GM23338 (cell line): ENCODE data around the gene PTK6. TPM values are rescaled to one million over a fixed set of nuclear protein-coding genes. Genes with fewer than 3 reads are reported as not detected.

Experiments used
- ATAC-seq: fragments of 200-7000 bp; cut with Tn5 transposase; 3 replicates; pipeline ENCODE4 v1.9.1; 2020
- DNase-seq: peaks from one replicate; pipeline ENCODE4 v3.0.0-alpha.2; 2015; ENCODE audit warnings: low spot score
- H2AFZ ChIP-seq: fragments of 200-600 bp; sonication (generic); 2 replicates; pipeline ENCODE4 v1.8.0; 2016; ENCODE audit warnings: antibody characterized with exemption, mild to moderate bottlenecking, moderate library complexity
- H3F3A ChIP-seq: fragments of 200-600 bp; sonication (generic); replicated peaks from 2 replicates; pipeline ENCODE4 v1.8.0; 2017; ENCODE audit warnings: antibody characterized with exemption, mixed run types, low read depth
- H3K27ac ChIP-seq: fragments of 200-600 bp; sonication (generic); 2 replicates; pipeline ENCODE4 v1.6.1; 2016; ENCODE audit warnings: low read depth
- H3K27me3 ChIP-seq: fragments of 200-600 bp; sonication (generic); 2 replicates; pipeline ENCODE4 v1.8.0; 2016; ENCODE audit warnings: mild to moderate bottlenecking, mixed run types, moderate library complexity; ENCODE audit not compliant: insufficient read depth
- H3K36me3 ChIP-seq: fragments of 200-600 bp; sonication (generic); 2 replicates; pipeline ENCODE4 v1.8.0; 2016; ENCODE audit warnings: mild to moderate bottlenecking; ENCODE audit not compliant: insufficient read depth
- H3K4me1 ChIP-seq: fragments of 200-600 bp; sonication (generic); 2 replicates; pipeline ENCODE4 v1.8.0; 2016; ENCODE audit warnings: mild to moderate bottlenecking, moderate library complexity; ENCODE audit not compliant: insufficient read depth
- H3K4me2 ChIP-seq: fragments of 200-600 bp; sonication (generic); 2 replicates; pipeline ENCODE4 v1.7.1; 2017; ENCODE audit warnings: mixed run types
- H3K4me3 ChIP-seq: fragments of 200-600 bp; sonication (generic); 2 replicates; pipeline ENCODE4 v1.6.1; 2016; ENCODE audit warnings: mixed run types
- H3K79me2 ChIP-seq: fragments of 200-600 bp; sonication (generic); replicated peaks from 2 replicates; pipeline ENCODE4 v1.8.0; 2017; ENCODE audit warnings: mild to moderate bottlenecking; ENCODE audit not compliant: insufficient read depth
- H3K9me2 ChIP-seq: fragments of 200-600 bp; sonication (generic); 2 replicates; pipeline ENCODE4 v1.8.0; 2017; ENCODE audit not compliant: insufficient read depth
- H4K20me1 ChIP-seq: fragments of 200-600 bp; sonication (generic); replicated peaks from 2 replicates; pipeline ENCODE4 v1.8.0; 2017; ENCODE audit warnings: mild to moderate bottlenecking; ENCODE audit not compliant: insufficient read depth
- H3K27ac Mint-ChIP-seq: 2 replicates; pipeline ENCODE4 v1.8.0; 2020; ENCODE audit warnings: inconsistent platforms, mild to moderate bottlenecking, moderate library complexity, mixed read lengths
- H3K27me3 Mint-ChIP-seq: 3 replicates; pipeline ENCODE4 v1.8.0; 2022; ENCODE audit warnings: low read depth, mild to moderate bottlenecking, moderate library complexity, mixed read lengths, inconsistent platforms; ENCODE audit not compliant: insufficient read depth, poor library complexity
- H3K36me3 Mint-ChIP-seq: 3 replicates; pipeline ENCODE4 v1.8.0; 2021; ENCODE audit warnings: low read depth, mild to moderate bottlenecking, inconsistent platforms, moderate library complexity, mixed read lengths
- H3K4me1 Mint-ChIP-seq: 3 replicates; pipeline ENCODE4 v1.8.0; 2020; ENCODE audit warnings: mild to moderate bottlenecking, inconsistent platforms, mixed read lengths
- H3K4me3 Mint-ChIP-seq: 3 replicates; pipeline ENCODE4 v1.8.0; 2021; ENCODE audit warnings: moderate library complexity, mild to moderate bottlenecking, inconsistent platforms, mixed read lengths
- H3K9me3 Mint-ChIP-seq: 3 replicates; pipeline ENCODE4 v1.8.0; 2020; ENCODE audit warnings: moderate library complexity, mild to moderate bottlenecking, inconsistent platforms, mixed read lengths
- CREB1 ChIP-seq: fragments of 250-450 bp; sonication (Bioruptor Pico); IDR thresholded peaks from 2 replicates; pipeline ENCODE4 v1.5.0; 2020; ENCODE audit warnings: low read depth, mild to moderate bottlenecking, moderate library complexity
- EZH2 ChIP-seq: fragments of 200-600 bp; sonication (generic); IDR thresholded peaks from one replicate; pipeline ENCODE4 v1.8.0; 2017; ENCODE audit warnings: antibody characterized with exemption, mild to moderate bottlenecking, low read depth; ENCODE audit not compliant: unreplicated experiment
- EZH2phosphoT487 ChIP-seq: fragments of 200-600 bp; sonication (generic); IDR thresholded peaks from one replicate; pipeline ENCODE4 v1.8.1; 2018; ENCODE audit warnings: antibody characterized with exemption; ENCODE audit not compliant: unreplicated experiment
- JUNB ChIP-seq: IDR thresholded peaks from one replicate; pipeline ENCODE4 v1.6.1; 2016; ENCODE audit warnings: antibody characterized with exemption; ENCODE audit not compliant: unreplicated experiment
- NANOG ChIP-seq: IDR thresholded peaks from 2 replicates; pipeline ENCODE4 v1.6.1; 2016; ENCODE audit warnings: antibody characterized with exemption, borderline replicate concordance
- POLR2AphosphoS5 ChIP-seq: IDR thresholded peaks from 2 replicates; pipeline ENCODE4 v1.6.1; 2016; ENCODE audit warnings: antibody characterized with exemption, low read depth
- STAT1 ChIP-seq: IDR thresholded peaks from one replicate; pipeline ENCODE4 v1.6.1; 2016; ENCODE audit warnings: antibody characterized with exemption; ENCODE audit not compliant: unreplicated experiment
- ZNF114 ChIP-seq: fragments of 250-450 bp; sonication (Bioruptor Pico); IDR thresholded peaks from 2 replicates; pipeline ENCODE4 v1.5.0; 2020; ENCODE audit warnings: mild to moderate bottlenecking, moderate library complexity
- ZNF331 ChIP-seq: fragments of 250-450 bp; sonication (Bioruptor Pico); IDR thresholded peaks from 2 replicates; pipeline ENCODE4 v1.5.0; 2020; ENCODE audit warnings: low read depth, mild to moderate bottlenecking, moderate library complexity
- polyA plus RNA-seq: library from polyadenylated mRNA; unstranded; fragments of >200 nt; fragmentation: Nextera tagmentation; extraction: Ambion mirVana; gene quantifications from 2 replicates; pipeline ENCODE4 v1.2.1, GENCODE V29; 2016
- total RNA-seq: library from RNA; depleted of rRNA; stranded (reverse); fragments of >200 nt; shearing (Covaris generic); gene quantifications from 2 replicates; pipeline ENCODE4 v1.2.3, GENCODE V29; 2014
- TF ChIP-seq, protein P1 (sequence below), 2 experiments: fragments of 200-600 bp in 1 of 2; sonication (generic) in 1 of 2; conservative IDR thresholded peaks; 2 replicates each; pipeline versions ENCODE4 v1.5.1 to v1.6.1; 2016 to 2017; ENCODE audit warnings: antibody characterized with exemption in 2 of 2, low read depth in 2 of 2, mild to moderate bottlenecking in 2 of 2, moderate library complexity in 1 of 2
- TF ChIP-seq, protein P2 (sequence below): IDR thresholded peaks from one replicate; pipeline ENCODE4 v1.6.1; 2018; ENCODE audit warnings: antibody characterized with exemption; ENCODE audit not compliant: unreplicated experiment
- TF ChIP-seq, protein P3 (sequence below): IDR thresholded peaks from 2 replicates; pipeline ENCODE4 v1.6.1; 2016; ENCODE audit warnings: antibody characterized with exemption
- TF ChIP-seq, protein P4 (sequence below): fragments of 250-450 bp; sonication (Bioruptor Pico); IDR thresholded peaks from 2 replicates; pipeline ENCODE4 v1.5.0; 2020; ENCODE audit warnings: mild to moderate bottlenecking, moderate library complexity

PTK6 gene
- total and polyA plus RNA-seq, 2 experiments from 2014 or later = 0.28 TPM; not detected in 1

DNA sequence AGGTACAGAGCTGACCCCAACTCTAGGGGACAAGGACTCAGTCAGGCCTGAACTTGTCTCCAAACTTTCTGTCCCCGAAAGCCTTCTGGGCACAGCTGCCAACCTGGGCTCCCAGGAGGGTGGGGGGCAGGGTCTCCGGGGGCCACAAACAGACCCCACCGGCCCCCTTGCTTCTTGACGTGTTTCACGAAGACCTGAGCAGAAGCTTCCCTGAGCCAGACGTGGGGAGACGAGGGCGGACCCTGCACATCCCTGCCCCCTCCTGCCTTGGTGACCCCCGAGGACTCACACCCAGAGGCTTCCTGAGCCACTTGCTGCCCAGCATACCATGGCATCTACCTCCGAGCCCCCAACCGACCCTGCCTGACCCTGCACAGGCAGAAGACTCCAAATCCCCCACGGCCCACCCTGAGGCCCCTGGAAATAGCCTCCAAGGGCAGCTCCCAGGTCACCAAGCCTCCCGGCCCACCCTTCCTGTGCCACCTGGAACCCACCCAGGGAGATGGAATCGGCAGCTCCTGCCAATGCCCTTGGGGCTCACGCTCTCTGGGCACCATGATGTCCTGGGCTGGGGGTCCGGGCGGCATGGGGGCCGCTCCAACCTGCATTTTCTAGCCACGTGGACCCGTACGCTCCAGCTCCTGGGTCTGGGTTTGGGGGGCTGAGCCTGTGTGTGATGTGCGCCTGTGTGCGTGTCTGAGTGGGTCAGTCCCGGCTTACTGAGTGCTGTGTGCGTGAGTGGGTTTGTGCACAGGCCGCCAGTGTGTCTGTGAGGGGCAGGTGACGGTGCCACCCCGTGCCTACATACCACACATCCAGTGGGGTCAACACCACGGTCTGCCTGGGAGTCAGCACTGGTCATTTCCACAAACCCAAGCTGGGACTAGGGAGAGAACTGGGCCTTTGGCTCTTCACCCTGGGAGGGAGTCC is 2.5 kb upstream of the PTK6 start:
- H3K4me3 Mint-ChIP-seq = no peak overlapping the region

More for the DNA sequence above, 2.5 kb upstream of the PTK6 start:
- ATAC-seq (no peak), DNase-seq (no peak)
- H3K27me3 ChIP-seq = no peaks in the 10 kb centered on the region
- H3K4me2 ChIP-seq = no peak overlapping the region
- no peaks in the 10 kb centered on the region for H3K79me2 ChIP-seq
- H3K4me1 ChIP-seq = no peaks in the 10 kb centered on the region
- H3K4me1 Mint-ChIP-seq = peaks cover 8% of the 10 kb centered on the region
- no peaks in the 10 kb centered on the region for H3K36me3 ChIP-seq
- H3K27ac ChIP-seq = no peak overlapping the region
- no peaks in the 10 kb centered on the region for H4K20me1 ChIP-seq
- no peaks in the 10 kb centered on the region for H3K9me2 ChIP-seq
- H3K36me3 Mint-ChIP-seq = peaks cover 4% of the 10 kb centered on the region; the same call in 1 of the 3 replicates
- no peaks in the 10 kb centered on the region for H3F3A ChIP-seq
- no peaks in the 10 kb centered on the region; the same call in 2 of the 3 replicates for H3K9me3 Mint-ChIP-seq
- H2AFZ ChIP-seq = no peak overlapping the region
- no peak overlapping the region for H3K27ac Mint-ChIP-seq
- peaks cover 9% of the 10 kb centered on the region for H3K27me3 Mint-ChIP-seq
- H3K4me3 ChIP-seq = no peak overlapping the region
- TF ChIP-seq, protein P1, sequence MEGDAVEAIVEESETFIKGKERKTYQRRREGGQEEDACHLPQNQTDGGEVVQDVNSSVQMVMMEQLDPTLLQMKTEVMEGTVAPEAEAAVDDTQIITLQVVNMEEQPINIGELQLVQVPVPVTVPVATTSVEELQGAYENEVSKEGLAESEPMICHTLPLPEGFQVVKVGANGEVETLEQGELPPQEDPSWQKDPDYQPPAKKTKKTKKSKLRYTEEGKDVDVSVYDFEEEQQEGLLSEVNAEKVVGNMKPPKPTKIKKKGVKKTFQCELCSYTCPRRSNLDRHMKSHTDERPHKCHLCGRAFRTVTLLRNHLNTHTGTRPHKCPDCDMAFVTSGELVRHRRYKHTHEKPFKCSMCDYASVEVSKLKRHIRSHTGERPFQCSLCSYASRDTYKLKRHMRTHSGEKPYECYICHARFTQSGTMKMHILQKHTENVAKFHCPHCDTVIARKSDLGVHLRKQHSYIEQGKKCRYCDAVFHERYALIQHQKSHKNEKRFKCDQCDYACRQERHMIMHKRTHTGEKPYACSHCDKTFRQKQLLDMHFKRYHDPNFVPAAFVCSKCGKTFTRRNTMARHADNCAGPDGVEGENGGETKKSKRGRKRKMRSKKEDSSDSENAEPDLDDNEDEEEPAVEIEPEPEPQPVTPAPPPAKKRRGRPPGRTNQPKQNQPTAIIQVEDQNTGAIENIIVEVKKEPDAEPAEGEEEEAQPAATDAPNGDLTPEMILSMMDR (conservative IDR thresholded peaks at IDR 0.05; ENCODE audit: low read depth in 2 of 2) = no peak
- TF ChIP-seq POLR2AphosphoS5 = no peak
- TF ChIP-seq, protein P2, sequence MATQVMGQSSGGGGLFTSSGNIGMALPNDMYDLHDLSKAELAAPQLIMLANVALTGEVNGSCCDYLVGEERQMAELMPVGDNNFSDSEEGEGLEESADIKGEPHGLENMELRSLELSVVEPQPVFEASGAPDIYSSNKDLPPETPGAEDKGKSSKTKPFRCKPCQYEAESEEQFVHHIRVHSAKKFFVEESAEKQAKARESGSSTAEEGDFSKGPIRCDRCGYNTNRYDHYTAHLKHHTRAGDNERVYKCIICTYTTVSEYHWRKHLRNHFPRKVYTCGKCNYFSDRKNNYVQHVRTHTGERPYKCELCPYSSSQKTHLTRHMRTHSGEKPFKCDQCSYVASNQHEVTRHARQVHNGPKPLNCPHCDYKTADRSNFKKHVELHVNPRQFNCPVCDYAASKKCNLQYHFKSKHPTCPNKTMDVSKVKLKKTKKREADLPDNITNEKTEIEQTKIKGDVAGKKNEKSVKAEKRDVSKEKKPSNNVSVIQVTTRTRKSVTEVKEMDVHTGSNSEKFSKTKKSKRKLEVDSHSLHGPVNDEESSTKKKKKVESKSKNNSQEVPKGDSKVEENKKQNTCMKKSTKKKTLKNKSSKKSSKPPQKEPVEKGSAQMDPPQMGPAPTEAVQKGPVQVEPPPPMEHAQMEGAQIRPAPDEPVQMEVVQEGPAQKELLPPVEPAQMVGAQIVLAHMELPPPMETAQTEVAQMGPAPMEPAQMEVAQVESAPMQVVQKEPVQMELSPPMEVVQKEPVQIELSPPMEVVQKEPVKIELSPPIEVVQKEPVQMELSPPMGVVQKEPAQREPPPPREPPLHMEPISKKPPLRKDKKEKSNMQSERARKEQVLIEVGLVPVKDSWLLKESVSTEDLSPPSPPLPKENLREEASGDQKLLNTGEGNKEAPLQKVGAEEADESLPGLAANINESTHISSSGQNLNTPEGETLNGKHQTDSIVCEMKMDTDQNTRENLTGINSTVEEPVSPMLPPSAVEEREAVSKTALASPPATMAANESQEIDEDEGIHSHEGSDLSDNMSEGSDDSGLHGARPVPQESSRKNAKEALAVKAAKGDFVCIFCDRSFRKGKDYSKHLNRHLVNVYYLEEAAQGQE = no peak
- TF ChIP-seq EZH2 = no peak
- TF ChIP-seq NANOG = no peak
- no peak for TF ChIP-seq ZNF331
- TF ChIP-seq JUNB = no peak
- no peak for TF ChIP-seq EZH2phosphoT487
- no peak for TF ChIP-seq STAT1
- TF ChIP-seq ZNF114 (CRISPR knock-in tag) = no peak
- no peak for TF ChIP-seq CREB1
- TF ChIP-seq, protein P3, sequence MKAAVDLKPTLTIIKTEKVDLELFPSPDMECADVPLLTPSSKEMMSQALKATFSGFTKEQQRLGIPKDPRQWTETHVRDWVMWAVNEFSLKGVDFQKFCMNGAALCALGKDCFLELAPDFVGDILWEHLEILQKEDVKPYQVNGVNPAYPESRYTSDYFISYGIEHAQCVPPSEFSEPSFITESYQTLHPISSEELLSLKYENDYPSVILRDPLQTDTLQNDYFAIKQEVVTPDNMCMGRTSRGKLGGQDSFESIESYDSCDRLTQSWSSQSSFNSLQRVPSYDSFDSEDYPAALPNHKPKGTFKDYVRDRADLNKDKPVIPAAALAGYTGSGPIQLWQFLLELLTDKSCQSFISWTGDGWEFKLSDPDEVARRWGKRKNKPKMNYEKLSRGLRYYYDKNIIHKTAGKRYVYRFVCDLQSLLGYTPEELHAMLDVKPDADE = no peak
- TF ChIP-seq, protein P4, sequence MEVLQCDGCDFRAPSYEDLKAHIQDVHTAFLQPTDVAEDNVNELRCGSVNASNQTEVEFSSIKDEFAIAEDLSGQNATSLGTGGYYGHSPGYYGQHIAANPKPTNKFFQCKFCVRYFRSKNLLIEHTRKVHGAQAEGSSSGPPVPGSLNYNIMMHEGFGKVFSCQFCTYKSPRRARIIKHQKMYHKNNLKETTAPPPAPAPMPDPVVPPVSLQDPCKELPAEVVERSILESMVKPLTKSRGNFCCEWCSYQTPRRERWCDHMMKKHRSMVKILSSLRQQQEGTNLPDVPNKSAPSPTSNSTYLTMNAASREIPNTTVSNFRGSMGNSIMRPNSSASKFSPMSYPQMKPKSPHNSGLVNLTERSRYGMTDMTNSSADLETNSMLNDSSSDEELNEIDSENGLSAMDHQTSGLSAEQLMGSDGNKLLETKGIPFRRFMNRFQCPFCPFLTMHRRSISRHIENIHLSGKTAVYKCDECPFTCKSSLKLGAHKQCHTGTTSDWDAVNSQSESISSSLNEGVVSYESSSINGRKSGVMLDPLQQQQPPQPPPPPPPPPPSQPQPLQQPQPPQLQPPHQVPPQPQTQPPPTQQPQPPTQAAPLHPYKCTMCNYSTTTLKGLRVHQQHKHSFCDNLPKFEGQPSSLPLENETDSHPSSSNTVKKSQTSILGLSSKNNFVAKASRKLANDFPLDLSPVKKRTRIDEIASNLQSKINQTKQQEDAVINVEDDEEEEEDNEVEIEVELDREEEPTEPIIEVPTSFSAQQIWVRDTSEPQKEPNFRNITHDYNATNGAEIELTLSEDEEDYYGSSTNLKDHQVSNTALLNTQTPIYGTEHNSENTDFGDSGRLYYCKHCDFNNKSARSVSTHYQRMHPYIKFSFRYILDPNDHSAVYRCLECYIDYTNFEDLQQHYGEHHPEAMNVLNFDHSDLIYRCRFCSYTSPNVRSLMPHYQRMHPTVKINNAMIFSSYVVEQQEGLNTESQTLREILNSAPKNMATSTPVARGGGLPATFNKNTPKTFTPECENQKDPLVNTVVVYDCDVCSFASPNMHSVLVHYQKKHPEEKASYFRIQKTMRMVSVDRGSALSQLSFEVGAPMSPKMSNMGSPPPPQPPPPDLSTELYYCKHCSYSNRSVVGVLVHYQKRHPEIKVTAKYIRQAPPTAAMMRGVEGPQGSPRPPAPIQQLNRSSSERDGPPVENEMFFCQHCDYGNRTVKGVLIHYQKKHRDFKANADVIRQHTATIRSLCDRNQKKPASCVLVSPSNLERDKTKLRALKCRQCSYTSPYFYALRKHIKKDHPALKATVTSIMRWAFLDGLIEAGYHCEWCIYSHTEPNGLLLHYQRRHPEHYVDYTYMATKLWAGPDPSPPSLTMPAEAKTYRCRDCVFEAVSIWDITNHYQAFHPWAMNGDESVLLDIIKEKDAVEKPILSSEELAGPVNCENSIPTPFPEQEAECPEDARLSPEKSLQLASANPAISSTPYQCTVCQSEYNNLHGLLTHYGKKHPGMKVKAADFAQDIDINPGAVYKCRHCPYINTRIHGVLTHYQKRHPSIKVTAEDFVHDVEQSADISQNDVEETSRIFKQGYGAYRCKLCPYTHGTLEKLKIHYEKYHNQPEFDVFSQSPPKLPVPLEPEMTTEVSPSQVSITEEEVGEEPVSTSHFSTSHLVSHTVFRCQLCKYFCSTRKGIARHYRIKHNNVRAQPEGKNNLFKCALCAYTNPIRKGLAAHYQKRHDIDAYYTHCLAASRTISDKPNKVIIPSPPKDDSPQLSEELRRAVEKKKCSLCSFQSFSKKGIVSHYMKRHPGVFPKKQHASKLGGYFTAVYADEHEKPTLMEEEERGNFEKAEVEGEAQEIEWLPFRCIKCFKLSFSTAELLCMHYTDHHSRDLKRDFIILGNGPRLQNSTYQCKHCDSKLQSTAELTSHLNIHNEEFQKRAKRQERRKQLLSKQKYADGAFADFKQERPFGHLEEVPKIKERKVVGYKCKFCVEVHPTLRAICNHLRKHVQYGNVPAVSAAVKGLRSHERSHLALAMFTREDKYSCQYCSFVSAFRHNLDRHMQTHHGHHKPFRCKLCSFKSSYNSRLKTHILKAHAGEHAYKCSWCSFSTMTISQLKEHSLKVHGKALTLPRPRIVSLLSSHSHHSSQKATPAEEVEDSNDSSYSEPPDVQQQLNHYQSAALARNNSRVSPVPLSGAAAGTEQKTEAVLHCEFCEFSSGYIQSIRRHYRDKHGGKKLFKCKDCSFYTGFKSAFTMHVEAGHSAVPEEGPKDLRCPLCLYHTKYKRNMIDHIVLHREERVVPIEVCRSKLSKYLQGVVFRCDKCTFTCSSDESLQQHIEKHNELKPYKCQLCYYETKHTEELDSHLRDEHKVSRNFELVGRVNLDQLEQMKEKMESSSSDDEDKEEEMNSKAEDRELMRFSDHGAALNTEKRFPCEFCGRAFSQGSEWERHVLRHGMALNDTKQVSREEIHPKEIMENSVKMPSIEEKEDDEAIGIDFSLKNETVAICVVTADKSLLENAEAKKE = no peak
